Ramos (cell line): ENCODE measurements around the gene RIPK4.

Experiments
- in situ Hi-C: fragments of 300-500 bp; cut with MboI; formaldehyde crosslinking; loops from one replicate; pipeline ENCODE4 v1.14.3; 2022; ENCODE audit warnings: low sequenced_read_pairs; ENCODE audit not compliant: unreplicated experiment

RIPK4 gene

DNA sequence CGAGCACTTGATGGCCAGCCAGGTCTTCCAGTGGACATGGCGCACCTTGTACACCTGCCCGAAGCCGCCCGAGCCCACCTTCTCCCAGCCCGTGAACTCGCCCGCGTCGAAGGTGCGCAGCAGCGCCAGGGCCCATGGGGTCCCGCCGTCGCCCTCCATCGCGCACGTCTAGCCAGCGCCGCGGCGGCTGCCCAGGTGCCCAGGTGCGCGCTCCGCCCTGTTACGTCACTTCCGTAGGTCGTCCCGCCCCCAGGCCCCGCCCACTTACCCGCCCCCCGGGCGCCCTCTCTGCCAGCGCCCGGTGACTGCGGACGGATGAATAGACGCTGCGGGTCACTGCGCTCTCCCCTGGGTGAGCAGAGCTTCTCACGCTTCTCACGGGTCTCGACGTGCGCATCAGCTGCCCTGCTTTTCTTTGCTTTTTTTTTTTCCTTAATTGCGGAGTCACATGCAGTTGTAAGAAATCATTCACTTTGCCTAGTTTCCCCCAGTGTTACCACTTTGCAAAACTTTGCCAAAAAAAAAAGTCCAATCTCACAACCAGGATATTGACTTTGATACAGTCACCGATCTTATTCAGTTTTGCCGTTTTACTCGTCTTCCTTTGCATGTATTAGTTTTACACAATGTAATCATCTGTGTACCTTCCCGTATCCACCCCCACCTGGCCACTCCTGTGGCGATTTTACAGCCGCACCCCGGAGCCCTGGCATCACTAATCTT lies at the start of gene RIPK4:
TSS of gene RIPK4 (minus strand) at position 170 of the 723 bp plus-strand sequence. CDS start at position 159, 11 bp downstream.
- in situ Hi-C loops: no loop called here

GRCh38 chr21:41815652-41816582 lies 49.1 kb upstream of the RIPK4 start:
- in situ Hi-C loops: no loop called here

DNA sequence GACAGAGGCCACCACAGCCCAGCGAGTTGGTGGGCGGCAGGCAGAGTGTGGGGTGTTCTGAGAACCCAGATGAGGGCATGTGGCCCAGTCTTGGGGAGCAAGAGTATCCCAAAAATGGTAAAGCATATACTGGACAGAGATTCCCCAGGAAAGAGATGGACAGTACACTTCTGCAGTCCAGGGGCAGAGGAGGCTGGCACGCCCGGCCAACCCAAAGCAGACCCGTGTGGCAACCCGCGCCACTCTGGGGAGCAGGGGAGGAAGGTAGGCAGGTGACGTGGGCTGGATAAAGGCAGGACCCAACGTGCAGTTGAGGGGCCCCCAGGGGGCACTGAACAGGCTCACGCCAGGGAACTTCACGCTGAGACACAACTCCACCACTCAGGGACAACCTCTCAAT lies 46.4 kb upstream of the RIPK4 start:
- in situ Hi-C loops: no loop called here

DNA sequence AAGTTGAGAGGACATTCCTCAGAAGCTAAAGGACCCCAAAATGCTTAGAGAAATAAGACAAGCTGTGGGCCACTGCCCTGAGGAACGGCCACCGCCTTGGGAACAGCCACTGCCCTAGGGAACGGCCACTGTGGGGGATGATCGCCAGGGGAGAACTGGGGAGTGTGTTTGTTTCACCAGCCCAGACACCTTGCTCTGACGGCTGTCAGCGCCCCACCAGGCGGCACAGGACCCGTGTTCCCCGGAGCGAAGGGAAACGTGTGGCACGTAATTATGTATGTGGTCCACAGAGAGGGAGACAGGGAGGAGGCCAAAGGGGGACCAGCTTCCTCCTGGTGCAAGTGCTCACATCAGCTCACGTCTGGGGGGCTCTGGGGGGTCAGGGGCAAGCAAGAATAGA lies 45.8 kb upstream of the RIPK4 start:
- in situ Hi-C loops: no loop called here

GRCh38 chr21:41810597-41810932 lies 43.7 kb upstream of the RIPK4 start:
- in situ Hi-C loops: no loop called here

GRCh38 chr21:41809891-41810596 lies 43.2 kb upstream of the RIPK4 start:
- in situ Hi-C loops: no loop called here

DNA sequence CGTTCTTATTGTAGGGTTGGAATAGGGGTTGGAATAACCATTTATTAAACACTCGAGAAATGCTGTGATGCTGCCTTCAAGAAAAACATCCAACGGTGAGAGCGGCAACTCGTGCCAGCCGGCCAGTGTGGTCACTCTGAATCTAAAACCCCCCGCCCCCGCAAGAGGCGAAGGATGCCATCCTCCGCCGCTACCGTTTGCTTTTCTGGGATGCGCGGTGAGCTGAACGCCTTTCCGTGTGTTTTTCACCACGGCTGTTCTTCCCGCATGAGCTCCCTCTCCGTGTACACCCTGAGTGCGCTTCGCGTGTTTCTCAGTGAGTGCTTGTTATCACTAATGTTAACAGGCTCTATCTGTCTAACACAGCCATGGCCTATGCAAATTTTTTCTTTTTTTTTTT lies 42.0 kb upstream of the RIPK4 start:
- in situ Hi-C loops: no loop called here

DNA sequence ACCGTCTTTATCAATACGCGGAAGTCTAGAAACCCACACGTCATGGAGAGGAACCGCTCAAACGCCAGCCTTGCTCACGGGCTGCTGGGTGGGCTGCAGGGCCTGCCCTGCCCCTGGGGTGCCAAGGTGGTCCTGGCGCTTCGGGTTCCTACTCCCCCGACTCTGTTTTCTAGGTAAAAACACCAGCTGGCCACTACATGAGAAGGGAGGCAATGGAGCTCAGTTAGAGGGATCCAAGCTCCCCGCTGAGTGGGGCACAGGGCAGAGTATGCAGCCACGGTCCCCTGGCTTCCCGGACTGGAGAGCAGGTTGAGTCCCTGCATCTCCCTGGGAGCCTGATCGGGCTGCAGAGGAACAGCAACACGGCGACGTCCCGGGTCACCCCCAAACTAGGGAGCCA lies 41.2 kb upstream of the RIPK4 start:
- in situ Hi-C loops: no loop called here

DNA sequence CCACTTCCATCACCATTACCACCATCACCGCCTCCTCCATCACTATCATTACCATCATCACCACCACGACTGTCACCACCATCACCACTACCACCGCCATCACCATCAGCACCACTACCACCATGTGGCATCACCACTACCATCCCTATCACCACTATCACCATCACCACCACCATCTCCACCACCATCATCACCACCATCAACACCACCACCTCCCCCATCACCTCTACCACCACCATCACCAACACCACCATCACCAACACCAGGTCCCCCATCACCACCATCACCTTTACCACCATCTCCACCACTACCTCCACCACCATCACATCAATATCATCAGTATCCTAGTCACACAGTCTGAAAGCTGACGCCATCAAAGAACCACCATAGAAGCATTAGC lies 39.9 kb upstream of the RIPK4 start:
- in situ Hi-C loops: no loop called here

DNA sequence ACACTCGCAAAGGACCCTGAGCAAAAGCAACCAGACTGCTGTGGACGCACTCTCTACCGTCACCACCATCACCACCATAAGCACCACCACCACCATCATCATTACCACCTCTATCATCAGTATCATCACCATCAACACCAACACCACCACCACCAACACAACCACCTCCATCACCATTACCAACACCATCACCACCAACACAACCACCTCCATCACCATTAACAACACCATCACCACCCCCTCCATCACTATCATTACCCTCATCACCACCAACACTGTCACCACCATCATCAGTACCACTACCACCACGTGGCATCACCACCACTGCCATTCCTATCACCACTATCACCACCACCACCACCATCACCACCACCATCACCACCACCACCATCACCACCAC lies 38.8 kb upstream of the RIPK4 start:
- in situ Hi-C loops: no loop called here

GRCh38 chr21:41805038-41805437 lies 38.2 kb upstream of the RIPK4 start:
- in situ Hi-C loops: no loop called here

- in situ Hi-C loops: no loop called here
Measured at GRCh38 chr21:41804381-41804780, 37.5 kb upstream of the RIPK4 start.

- in situ Hi-C loops: no loop called here
Measured at GRCh38 chr21:41803316-41803715, 36.5 kb upstream of the RIPK4 start.

- in situ Hi-C loops: no loop called here
Measured at GRCh38 chr21:41802684-41803083, 35.8 kb upstream of the RIPK4 start.

- in situ Hi-C loops: no loop called here
Measured at GRCh38 chr21:41802198-41802584, 35.3 kb upstream of the RIPK4 start.

GRCh38 chr21:41801321-41802197 lies 34.7 kb upstream of the RIPK4 start:
- in situ Hi-C loops: no loop called here

GRCh38 chr21:41800425-41801320 lies 33.8 kb upstream of the RIPK4 start:
- in situ Hi-C loops: no loop called here

GRCh38 chr21:41799763-41800162 lies 32.9 kb upstream of the RIPK4 start:
- in situ Hi-C loops: no loop called here

DNA sequence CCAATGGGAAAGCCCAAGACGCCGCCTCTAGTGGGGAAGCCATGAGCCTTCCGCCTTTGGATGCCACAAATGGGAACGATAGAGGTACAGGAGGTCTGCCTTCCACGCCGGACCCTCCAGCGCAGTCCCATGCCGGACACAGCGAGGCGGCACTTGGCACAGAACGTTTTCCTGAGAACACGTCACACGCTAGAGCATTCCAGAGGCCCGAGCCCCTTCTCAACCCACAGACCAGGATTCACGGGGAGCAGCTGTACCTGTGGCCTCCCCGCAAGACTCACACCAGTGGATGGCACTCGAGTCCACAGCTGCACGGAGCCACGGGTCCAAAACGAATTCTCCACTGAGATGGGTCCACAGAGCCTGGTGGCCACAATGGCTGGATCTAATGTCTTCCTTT lies 31.5 kb upstream of the RIPK4 start:
- in situ Hi-C loops: no loop called here
